MM.1S (cell line): ENCODE measurements around the gene GCK.

ENCODE experiments used
- CTCF ChIP-seq: fragments of 300-600 bp; sonication (generic); IDR thresholded peaks from 2 replicates; pipeline ENCODE4 v1.5.1; 2016; ENCODE audit warnings: antibody characterized with exemption, low read length, mixed read lengths
- EZH2 ChIP-seq: fragments of 300-600 bp; sonication (generic); optimal IDR thresholded peaks from 2 replicates; pipeline ENCODE3; 2017; ENCODE audit warnings: low read depth, mild to moderate bottlenecking, antibody characterized with exemption, low read length, mixed read lengths
- EZH2phosphoT487 ChIP-seq: fragments of 300-600 bp; sonication (generic); IDR thresholded peaks from 2 replicates; pipeline ENCODE4 v1.6.1; 2018; ENCODE audit warnings: antibody characterized with exemption, low read length

- no peak for TF ChIP-seq CTCF
- no peak for TF ChIP-seq EZH2
- no peak for TF ChIP-seq EZH2phosphoT487
Observed at GRCh38 chr7:44138698-44139097, 50.5 kb downstream of the GCK start.
